IPS-NIHi7 (cell line): ENCODE results near the gene MPRIP.

Source experiments
- DNase-seq: peaks from one replicate; pipeline ENCODE4 v3.0.0; 2012; ENCODE audit warnings: mixed read lengths; ENCODE audit errors: extremely low spot score

The MPRIP gene

DNA sequence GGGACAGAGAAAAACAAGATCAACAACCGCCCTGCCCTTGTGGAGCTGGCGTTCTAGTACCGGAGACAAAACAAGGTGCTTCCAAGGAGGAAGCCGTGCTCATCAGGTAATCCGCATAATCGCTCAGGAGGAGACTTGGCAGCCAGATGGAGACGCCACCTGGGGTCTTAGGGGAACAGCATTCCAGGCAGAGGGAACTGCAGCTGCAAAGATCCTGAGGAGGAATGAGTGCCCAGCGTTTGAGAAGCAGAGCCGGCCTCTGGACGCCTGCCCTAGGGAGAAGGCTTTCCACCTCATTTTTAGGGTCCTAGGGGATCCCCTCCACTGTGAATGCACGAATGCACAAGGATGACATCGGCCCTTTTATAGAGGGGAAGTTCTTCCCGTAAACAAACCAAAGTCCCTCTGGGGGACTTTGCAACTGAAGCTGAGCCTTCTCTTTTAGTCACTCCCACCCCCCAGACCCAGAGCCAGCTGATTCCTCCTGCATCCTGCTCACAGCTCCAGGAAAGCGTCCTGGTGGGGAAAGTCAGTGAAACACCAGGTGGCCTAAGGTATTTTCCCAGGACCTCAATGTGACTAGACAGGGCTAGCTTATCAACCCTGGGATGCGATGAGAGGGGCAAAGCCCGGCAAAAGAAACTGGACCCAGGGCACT is 13.2 kb upstream of the MPRIP start:
- DNase-seq = peak; percentile 52

- DNase-seq = no peak
Measured at GRCh38 chr17:17029938-17030337, 12.3 kb upstream of the MPRIP start.

GRCh38 chr17:17030515-17031211 is 11.6 kb upstream of the MPRIP start:
- DNase-seq = peak; percentile 18

DNA sequence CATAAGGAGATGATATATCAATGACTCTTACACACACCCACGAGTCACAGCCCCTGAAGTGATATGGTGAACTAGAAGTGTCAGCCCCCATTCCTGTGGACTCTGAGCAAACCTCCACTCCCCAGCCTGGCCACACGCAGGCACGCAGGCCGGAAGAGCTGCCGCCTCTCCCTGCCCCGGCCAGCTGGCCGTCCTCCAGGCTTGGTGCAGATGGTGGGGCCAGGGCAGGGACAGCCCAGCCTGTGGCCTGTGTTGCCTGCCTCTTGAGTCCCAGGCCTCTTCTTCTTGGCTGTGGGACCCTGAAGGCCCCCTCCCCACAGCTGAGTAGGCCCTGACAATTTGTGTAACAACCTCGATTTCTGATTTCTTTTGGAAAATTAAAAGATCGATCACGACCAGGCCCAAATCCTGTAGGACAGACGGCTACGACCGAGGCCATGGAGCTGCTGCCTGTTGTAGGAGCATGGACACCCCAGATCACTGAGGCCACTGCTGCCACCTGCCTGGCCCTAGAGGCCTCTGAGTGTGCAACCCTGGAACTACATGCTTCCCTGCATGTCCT is 10.0 kb upstream of the MPRIP start:
- peak; percentile 15 for DNase-seq

- no peak for DNase-seq
Measured at GRCh38 chr17:17033466-17033865, 8.8 kb upstream of the MPRIP start.

- DNase-seq = no peak
Measured at GRCh38 chr17:17034026-17034425, 8.2 kb upstream of the MPRIP start.

- no peak for DNase-seq
Measured at GRCh38 chr17:17034496-17035075, 7.7 kb upstream of the MPRIP start.

GRCh38 chr17:17035490-17035889 is 6.8 kb upstream of the MPRIP start:
- DNase-seq = no peak

DNA sequence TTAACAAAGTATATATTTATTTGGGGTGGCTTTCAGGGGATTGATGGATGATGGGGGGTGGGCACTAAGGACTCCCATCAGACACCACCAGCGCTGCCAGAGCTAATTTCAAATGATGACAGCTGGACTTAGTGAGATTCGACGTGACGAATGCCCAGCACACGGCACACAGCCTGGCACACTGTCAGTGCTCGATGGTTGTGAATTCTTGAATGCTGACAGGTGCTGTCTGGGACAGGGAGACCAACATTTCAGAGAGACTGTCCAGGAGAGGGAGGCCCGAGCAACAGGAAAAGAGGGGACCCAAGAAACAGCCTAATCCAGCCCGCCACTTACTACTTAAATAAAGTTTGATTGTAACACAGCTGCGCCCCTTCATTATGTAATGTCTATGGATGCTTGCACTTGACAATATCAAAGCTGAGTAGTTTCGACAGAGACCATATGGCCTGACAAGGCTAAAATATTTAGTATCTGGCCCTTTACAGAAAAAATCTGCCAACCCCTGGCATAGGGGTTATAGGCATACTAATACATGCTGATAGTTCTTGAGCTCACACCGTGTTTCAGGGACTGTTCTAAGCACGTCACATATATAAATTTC is 6.2 kb upstream of the MPRIP start:
- DNase-seq = no peak

DNA sequence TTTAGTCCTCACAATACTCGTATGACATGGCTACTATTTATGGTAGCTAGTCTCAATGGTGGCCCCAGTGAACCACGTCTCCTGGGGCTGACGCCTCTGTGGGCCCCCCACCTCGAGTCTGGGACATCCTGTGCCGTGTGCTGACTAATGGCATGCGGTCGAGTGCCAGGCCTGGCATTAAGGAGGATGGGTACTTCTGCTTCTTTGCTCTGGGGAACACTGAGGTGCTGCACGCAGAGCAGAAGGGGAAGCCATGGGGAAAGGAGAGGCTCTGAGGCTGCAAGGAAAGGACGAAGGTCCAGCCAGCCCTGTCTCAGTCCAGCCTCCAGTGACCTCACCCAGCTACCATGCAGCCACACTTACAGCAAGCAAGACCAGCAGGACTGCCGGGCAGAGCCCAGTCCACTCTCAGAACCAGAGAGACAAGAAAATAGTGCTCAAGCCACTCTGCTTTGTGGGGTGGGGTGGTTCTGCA is 5.7 kb upstream of the MPRIP start:
- no peak for DNase-seq

GRCh38 chr17:17039911-17040310 is 2.3 kb upstream of the MPRIP start:
- DNase-seq = no peak

- DNase-seq = peak; percentile 10
Measured at GRCh38 chr17:17041018-17041521, 1.2 kb upstream of the MPRIP start.

DNA sequence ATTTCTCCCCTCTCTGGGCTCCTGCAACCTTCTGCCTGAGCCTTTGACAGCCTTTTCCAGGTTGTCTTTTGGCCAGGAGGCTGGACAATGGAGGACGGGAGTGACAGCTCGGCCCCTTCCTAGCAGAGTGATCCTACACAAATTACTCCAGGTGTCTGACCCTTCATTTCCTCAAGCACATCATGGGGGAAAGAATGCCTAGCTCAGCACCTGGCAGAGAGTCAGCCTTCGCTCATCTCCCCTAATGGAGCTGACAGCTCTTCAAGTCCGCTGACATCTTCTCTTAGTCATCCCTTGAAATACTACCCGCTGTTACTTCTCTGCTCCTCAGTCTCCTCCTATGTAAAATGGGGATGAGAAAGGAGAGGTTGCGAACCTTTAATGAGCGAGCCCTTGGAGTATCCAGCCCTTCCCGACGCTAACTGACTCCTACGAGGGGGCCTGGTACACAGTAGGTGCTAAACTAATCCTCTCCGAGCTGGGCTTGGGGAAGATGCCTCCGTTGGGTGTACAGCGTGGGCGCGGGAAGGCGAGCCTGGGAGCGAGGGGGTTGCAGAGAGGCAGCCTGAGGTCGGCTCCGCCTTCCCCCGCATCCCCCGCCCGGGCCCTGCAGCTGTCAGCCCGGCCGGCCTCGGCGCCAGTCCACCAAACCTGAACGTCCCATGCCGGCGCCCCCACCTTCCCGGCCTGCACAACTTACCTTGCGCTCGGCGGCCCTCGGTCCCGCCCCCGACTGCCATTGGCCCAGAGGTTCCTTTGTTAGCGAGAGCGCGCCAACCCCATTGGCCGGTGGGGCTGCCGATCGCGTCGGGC is 480 bp upstream of the MPRIP start:
- DNase-seq = peak; percentile 98

- peak; percentile 26 for DNase-seq
Measured at GRCh38 chr17:17042851-17043460, 699 bp downstream of the MPRIP start.

DNA sequence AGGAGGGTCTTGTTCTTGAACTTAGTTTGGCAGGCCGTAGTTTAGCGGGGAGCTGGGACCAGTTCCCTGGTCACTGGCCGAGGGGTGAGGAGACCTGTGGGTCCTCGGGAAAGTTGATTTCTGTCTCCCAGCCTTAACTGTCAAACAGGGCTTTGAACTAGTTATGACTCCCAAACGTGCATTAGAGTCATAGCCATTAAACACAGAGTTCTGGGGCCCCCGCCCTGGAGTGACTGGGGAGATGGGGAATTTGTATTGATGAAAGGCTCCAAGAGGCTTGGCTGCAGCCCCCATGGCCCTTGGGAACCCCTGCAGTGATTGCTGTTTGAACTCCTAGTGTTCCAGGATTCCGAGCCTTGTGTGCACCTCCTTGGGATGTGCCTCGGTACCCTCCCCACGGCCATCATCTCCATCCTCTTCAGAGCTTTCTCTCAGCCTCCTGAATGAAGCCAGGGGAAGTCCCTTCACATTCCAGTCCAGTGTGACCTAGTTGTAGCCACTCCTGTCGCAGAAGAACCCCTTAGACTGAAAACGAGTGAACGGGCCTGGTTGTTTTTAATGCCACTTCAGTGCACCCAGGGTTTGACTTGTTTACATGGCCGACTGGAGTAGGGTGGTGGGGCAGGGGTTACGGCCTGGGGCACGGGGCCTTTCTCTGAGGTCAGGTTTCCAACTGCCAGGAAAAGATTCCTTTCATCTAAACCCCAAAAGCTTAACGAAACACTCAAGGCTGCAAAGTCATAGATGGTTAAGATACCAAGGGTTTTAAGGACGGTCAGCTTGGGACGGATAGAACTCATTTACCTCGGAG is 1.4 kb downstream of the MPRIP start:
- peak; percentile 17 for DNase-seq

DNA sequence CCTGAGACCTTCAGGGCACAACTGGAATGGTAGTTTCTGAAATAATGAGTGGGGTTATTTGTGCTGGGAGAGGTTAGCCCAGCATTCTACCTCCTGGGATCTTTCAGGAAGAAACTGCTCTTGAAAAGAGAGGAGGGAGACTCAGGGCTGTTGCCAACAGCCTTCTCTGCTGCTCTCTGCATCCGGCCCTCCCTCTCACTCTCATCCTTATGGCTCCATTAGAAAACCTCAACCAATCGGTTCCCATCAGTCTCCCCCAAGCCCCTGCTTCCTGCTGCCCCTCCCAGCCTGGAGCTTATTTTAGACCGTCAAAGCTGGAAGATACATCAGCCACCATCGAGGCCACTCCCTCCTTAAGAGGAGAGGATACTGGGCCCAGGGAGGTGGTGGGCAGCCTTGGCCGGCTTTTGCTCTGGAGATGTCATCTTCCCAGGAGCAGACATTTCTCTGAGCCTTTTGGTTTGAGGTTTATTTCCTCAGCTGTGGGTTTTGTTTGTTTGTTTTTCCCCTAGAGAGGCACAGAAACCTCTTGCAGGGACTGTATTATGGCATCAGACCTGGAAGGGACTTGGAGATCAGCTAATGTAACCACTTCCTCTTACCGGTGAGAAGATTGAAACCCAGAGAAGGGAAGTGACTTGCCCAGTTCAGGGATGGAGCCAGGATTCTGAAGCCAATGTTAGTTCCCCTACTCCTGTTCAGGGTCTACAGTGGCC is 2.7 kb downstream of the MPRIP start:
- DNase-seq = peak; percentile 15

DNA sequence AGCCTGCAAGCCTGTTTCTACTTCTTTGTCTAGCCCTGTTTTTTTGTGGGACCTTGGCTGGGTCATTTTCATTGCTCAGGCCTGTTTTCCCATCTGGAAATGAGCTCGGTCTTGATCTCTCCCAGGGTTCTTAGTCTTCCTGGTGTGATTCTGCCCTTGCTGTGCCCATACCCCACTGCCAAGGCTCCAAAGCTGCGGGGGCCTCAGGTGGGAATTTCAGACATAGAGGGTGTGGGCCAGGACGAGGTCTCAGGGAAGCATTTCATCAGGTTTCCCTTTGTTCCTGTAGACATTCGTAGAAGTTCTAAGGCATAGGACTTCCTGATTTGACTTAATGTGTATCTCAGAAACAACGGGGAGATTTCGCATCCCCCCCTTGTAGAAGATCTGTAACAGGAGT is 5.8 kb downstream of the MPRIP start:
- no peak for DNase-seq

DNA sequence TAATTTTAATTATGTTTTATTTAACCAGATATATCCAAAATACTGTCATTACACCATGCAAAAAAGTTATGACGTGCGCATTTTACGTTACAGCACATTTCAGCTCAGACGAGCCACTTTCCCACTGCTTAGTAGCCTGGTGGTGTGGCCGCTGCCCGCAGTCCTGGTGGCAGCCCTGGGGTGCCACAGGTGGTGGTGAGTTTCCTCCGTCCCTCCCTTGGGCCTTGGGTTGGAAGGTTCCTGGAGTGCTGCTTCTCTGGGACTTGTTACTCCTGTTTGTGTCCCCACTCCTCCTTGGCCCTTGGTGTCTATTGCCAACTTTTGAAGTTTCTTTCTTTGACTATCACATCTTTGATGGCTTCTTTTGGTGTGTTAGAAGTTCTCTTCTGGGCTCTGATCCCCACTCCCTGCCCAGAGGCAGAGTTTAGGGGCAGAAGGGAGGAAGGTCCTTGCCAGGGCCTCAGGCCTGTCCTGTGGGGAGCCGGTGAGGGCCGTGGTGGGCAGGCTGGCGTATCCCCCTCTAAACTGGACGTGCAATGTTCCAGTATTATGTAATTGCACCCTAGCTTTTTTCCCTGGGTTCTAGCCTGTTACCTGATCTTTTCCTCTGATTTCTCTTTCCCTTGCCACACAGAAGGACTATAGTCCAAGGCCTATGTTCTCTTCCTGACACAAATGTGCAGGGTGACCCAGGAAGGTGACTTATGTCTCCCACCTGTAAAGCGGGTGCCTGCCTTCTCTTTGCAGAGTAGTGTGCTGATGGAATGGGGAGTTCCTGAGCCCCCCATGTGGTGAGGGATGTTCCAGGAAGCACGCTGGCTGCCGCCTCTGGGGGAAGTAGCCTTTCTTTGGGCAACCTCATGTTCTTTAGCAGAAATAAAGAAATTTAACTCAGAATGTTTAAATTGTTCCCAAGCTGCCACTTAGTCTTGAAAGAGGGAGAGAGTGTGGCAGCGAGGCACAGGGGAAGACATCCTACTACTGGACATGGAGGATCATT is 8.4 kb downstream of the MPRIP start:
- no peak for DNase-seq
